ENCODE data around the gene ADORA2B. TPM values are rescaled to one million over a fixed set of nuclear protein-coding genes. Genes with fewer than 3 reads are reported as not detected.

ADORA2B gene
- total and polyA plus RNA-seq, 9 donors, result 0.06 to 1.0 (median 0.28) TPM; not detected in 3

DNA sequence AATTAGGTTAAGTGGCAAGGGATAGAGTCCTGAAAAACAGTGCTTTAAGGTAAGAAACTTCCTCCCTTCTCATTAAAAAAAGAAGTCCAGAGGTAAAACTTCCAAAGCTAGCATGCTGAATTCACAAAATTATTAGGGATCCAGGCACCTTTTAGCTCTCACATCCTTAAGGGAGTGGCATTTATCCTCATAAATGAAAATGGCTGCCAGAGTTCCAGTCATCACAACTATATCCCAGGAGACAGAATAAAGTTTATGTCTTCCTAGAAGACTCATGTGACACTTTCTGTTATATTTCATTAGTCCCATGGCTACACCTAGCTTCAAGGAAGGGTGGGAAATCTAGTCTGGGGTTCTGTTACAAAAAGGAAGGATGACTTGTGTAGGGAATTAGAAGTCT, 23.3 kb upstream of the ADORA2B start:
- TF ChIP-seq EP300 (IDR thresholded peaks at IDR 0.05) (no peak), POLR2A (IDR thresholded peaks at IDR 0.05) (no peak)
- TF ChIP-seq, protein P1, sequence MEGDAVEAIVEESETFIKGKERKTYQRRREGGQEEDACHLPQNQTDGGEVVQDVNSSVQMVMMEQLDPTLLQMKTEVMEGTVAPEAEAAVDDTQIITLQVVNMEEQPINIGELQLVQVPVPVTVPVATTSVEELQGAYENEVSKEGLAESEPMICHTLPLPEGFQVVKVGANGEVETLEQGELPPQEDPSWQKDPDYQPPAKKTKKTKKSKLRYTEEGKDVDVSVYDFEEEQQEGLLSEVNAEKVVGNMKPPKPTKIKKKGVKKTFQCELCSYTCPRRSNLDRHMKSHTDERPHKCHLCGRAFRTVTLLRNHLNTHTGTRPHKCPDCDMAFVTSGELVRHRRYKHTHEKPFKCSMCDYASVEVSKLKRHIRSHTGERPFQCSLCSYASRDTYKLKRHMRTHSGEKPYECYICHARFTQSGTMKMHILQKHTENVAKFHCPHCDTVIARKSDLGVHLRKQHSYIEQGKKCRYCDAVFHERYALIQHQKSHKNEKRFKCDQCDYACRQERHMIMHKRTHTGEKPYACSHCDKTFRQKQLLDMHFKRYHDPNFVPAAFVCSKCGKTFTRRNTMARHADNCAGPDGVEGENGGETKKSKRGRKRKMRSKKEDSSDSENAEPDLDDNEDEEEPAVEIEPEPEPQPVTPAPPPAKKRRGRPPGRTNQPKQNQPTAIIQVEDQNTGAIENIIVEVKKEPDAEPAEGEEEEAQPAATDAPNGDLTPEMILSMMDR (IDR thresholded peaks at IDR 0.05), result no peak
- no peaks in the 10 kb centered on the region for H3K4me1 ChIP-seq (ENCODE audit: insufficient read depth)
- no peak overlapping the region for H3K27ac ChIP-seq
- no peaks in the 10 kb centered on the region for H3K9me3 ChIP-seq
- intact Hi-C loops (cut with DNase I), result no loop called here
- no peaks in the 10 kb centered on the region for H3K27me3 ChIP-seq
- H3K36me3 ChIP-seq, result no peaks in the 10 kb centered on the region
- no peak overlapping the region for H3K4me3 ChIP-seq
- no peak for DNase-seq

DNA sequence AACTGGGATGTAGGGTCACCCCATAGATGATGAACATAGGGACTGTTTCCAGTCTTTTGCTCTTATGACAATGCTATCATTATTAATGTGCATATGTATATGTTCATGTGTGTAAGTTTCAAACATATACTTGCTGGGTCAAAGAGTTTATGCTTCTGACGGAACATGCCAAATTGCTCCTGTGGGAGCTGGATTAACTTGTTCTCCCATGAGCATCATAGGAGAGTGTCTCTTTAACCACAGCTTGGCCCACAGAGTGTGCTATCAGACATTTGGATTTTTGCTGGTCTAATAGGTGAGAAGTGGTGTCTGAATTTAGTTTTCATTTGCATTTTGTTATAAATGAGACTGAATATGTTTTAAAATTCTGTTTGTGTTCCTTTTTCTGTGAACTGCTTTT, 22.3 kb upstream of the ADORA2B start:
- WGBS, 3 donors, result 55 to 70% (median 63%) methylated on average over 1 of the region's 1 CpG
- TF ChIP-seq POLR2A (IDR thresholded peaks at IDR 0.05), result no peak
- TF ChIP-seq, protein P1 (IDR thresholded peaks at IDR 0.05), result no peak
- TF ChIP-seq EP300 (IDR thresholded peaks at IDR 0.05), result no peak
- H3K27ac ChIP-seq, result no peak overlapping the region
- H3K4me1 ChIP-seq (ENCODE audit: insufficient read depth), result no peaks in the 10 kb centered on the region
- H3K36me3 ChIP-seq, result no peaks in the 10 kb centered on the region
- no peaks in the 10 kb centered on the region for H3K9me3 ChIP-seq
- intact Hi-C loops (cut with DNase I), result no loop called here
- no peak for DNase-seq
- no peak overlapping the region for H3K4me3 ChIP-seq
- H3K27me3 ChIP-seq, result no peaks in the 10 kb centered on the region

DNA sequence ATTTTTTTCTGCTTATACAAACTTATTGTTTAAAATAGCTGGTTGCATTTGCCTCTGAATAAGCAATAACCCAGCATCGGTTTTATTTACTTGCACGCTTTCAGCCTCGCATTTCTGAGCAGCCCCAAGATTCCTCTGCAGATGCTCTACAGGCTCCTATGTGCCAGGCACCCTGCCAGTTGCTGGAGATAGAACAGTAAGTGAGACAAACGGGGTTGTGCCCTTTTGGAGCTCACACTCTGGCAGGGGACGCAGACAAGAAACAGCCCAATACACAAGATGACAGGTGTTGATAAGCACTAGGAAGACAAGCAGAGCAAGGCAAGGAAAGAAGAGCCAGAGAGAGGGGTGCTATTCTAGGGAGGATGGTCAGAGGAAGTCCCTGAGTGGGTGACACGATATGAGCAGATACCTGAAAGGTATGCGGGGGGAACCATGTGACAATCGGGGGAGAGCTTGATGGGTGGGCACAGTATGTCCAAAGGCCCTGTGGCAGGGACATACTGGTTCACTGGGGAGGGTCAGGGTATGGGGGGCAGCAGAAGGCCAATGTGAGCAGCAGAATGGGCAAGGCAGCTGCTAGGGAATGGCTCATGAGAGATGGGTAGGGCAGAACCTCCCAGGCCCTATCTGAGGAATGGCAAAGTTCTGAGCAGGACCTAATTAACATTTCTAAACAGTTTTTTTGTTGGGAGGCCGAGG, 18.7 kb upstream of the ADORA2B start:
- no peak for DNase-seq

DNA sequence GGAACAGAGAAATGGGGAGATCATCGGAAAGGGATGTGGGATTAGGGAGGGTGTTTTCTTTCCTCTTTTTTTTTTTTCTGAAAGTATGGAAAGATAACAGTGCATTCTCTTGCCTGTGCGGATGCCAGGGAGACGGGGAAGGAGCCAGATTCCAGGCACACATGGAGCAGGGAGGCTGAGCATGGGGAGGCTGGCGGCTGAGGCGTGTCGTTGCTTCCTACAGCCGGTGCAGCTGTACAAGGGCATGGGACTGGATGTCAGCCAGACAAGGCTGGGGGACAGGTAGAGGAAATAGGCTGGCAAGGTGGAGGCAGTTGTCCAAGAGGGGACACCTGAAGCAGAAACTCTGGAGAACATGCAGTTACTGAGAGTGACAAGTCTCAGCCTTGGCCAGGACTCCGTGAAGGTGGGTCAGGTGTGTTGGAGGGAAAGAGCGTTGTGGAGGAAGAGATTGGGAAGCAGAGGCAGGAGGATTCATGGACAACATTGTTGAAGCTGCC, 16.6 kb upstream of the ADORA2B start:
- 13 to 25% (median 18%) methylated on average over 9 of the region's 9 CpGs for WGBS, 3 donors
- Histone ChIP-seq H3K27ac (no peak overlapping the region), H3K27me3 (no peaks in the 10 kb centered on the region), H3K4me1 (ENCODE audit: insufficient read depth) (no peaks in the 10 kb centered on the region), H3K9me3 (no peaks in the 10 kb centered on the region), H3K4me3 (no peak overlapping the region), H3K36me3 (no peaks in the 10 kb centered on the region)
- no peak for DNase-seq
- TF ChIP-seq EP300 (IDR thresholded peaks at IDR 0.05), result no peak
- TF ChIP-seq POLR2A (IDR thresholded peaks at IDR 0.05), result no peak
- TF ChIP-seq, protein P1 (IDR thresholded peaks at IDR 0.05), result no peak
- intact Hi-C loops (cut with DNase I), result no loop called here

More for the DNA sequence above, 18.7 kb upstream of the ADORA2B start:
- Histone ChIP-seq H3K4me3 (no peak overlapping the region), H3K9me3 (no peaks in the 10 kb centered on the region), H3K4me1 (ENCODE audit: insufficient read depth) (no peaks in the 10 kb centered on the region), H3K36me3 (no peaks in the 10 kb centered on the region), H3K27me3 (no peaks in the 10 kb centered on the region), H3K27ac (no peak overlapping the region)
- WGBS, 3 donors, result 58 to 64% (median 63%) methylated on average over 9 of the region's 9 CpGs
- TF ChIP-seq POLR2A (IDR thresholded peaks at IDR 0.05) (no peak), EP300 (IDR thresholded peaks at IDR 0.05) (no peak)
- TF ChIP-seq, protein P1 (IDR thresholded peaks at IDR 0.05), result no peak
- intact Hi-C loops (cut with DNase I), result no loop called here
